Testis (tissue), 2 donors: ENCODE data around the gene PTPN3.

Experiments
- POLR2A ChIP-seq: fragments of 450-650 bp; IDR thresholded peaks from one replicate; pipeline ENCODE4 v1.6.1; 2017; ENCODE audit warnings: antibody characterized with exemption, mild to moderate bottlenecking, moderate library complexity
- TF ChIP-seq, protein P1 (sequence below), 3 experiments: fragments of 450-650 bp in 2 of 3; fragments of 200-600 bp in 1 of 3; sonication (generic) in 1 of 3; IDR thresholded peaks; one replicate each; pipeline ENCODE4 v1.5.1; 2016 to 2019; ENCODE audit warnings: antibody characterized with exemption in 3 of 3, mild to moderate bottlenecking in 2 of 3, moderate library complexity in 1 of 3

DNA sequence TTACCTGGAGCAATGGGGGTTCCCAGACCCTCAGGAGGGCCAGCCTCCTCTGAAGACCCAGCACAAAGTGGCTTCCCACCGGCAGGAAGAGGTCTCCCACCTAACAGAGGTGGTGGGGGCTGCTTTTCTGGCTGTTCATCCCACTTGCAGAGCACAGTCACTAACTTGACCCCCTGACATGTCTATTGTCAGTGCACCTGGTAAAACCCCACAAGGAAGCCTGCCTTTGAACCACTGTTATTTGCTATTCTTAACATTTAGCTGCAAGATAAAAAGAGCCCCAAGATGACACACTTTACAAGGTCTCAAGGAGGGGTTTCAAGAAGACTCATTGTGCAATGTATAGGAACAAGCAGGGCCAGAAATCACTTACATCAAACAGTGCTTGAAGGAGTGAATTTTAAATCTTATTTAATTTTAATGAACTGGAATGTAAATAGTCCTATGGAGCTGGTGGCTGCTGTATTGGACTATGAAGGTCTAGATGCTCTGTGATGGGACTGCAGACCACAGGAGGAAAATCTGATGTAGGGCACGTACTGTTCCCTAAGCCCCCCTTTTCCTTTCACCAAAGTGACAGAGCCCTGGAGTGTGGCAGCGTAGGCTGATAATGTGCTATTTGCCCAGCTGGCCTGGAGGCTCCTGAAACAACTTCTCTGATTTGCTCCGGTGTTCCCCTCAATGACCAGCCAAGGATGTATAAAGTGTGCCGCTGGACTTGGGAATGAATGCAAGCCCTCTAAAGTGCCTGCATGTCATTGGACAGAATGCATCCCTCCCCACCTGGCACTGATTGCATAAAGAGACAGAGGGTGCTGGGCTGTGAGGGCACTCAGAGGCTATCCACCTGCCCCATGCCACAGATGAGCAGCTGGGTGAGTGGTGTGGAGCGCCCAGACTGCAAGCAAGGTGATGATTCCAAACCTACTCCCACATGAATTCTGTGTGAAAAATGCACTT lies 80.2 kb downstream of the PTPN3 start:
- TF ChIP-seq, protein P1, sequence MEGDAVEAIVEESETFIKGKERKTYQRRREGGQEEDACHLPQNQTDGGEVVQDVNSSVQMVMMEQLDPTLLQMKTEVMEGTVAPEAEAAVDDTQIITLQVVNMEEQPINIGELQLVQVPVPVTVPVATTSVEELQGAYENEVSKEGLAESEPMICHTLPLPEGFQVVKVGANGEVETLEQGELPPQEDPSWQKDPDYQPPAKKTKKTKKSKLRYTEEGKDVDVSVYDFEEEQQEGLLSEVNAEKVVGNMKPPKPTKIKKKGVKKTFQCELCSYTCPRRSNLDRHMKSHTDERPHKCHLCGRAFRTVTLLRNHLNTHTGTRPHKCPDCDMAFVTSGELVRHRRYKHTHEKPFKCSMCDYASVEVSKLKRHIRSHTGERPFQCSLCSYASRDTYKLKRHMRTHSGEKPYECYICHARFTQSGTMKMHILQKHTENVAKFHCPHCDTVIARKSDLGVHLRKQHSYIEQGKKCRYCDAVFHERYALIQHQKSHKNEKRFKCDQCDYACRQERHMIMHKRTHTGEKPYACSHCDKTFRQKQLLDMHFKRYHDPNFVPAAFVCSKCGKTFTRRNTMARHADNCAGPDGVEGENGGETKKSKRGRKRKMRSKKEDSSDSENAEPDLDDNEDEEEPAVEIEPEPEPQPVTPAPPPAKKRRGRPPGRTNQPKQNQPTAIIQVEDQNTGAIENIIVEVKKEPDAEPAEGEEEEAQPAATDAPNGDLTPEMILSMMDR (IDR thresholded peaks at IDR 0.05), result no peak
- TF ChIP-seq POLR2A, result no peak
